ENCODE measurements around the gene GYPC.
"Not testable (repeated sequence)": the region's sequence is repeated elsewhere in the genome, so short reads cannot be mapped to it uniquely, and the experiment has no call there.

The GYPC gene

GRCh38 chr2:126655500-126656430 lies at the start of gene GYPC:
Gene GYPC (plus strand): TSS chr2:126656158. CDS start chr2:126656264, 106 bp downstream.
- DNase-seq (ENCODE audit: low read depth in 2 of 2, low spot score in 1 of 2) = no peak

- DNase-seq (ENCODE audit: low read depth in 2 of 2, low spot score in 1 of 2) = no peak
Measured at GRCh38 chr2:126614524-126615227, 41.3 kb upstream of the GYPC start.

- no peak for DNase-seq (ENCODE audit: low read depth in 2 of 2, low spot score in 1 of 2)
Measured at GRCh38 chr2:126616606-126617069, 39.3 kb upstream of the GYPC start.

- DNase-seq (ENCODE audit: low read depth in 2 of 2, low spot score in 1 of 2) = no peak
Measured at GRCh38 chr2:126620302-126620701, 35.7 kb upstream of the GYPC start.

- DNase-seq (ENCODE audit: low read depth in 2 of 2, low spot score in 1 of 2) = no peak
Measured at GRCh38 chr2:126623000-126623399, 33.0 kb upstream of the GYPC start.

GRCh38 chr2:126627643-126628042 lies 28.3 kb upstream of the GYPC start:
- DNase-seq (ENCODE audit: low read depth in 2 of 2, low spot score in 1 of 2) = no peak

GRCh38 chr2:126634273-126634861 lies 21.6 kb upstream of the GYPC start:
- DNase-seq (ENCODE audit: low read depth in 2 of 2, low spot score in 1 of 2) = no peak

- no peak for DNase-seq (ENCODE audit: low read depth in 2 of 2, low spot score in 1 of 2)
Measured at GRCh38 chr2:126635281-126635680, 20.7 kb upstream of the GYPC start.

GRCh38 chr2:126635736-126636135 lies 20.2 kb upstream of the GYPC start:
- no peak for DNase-seq (ENCODE audit: low read depth in 2 of 2, low spot score in 1 of 2)

- DNase-seq (ENCODE audit: low read depth in 2 of 2, low spot score in 1 of 2) = no peak
Measured at GRCh38 chr2:126637386-126637785, 18.6 kb upstream of the GYPC start.

GRCh38 chr2:126638746-126639145 lies 17.2 kb upstream of the GYPC start:
- no peak for DNase-seq (ENCODE audit: low read depth in 2 of 2, low spot score in 1 of 2)

- no peak for DNase-seq (ENCODE audit: low read depth in 2 of 2, low spot score in 1 of 2)
Measured at GRCh38 chr2:126639276-126639675, 16.7 kb upstream of the GYPC start.

- not testable (repeated sequence) for DNase-seq (ENCODE audit: low read depth in 2 of 2, low spot score in 1 of 2)
Measured at GRCh38 chr2:126641294-126641693, 14.7 kb upstream of the GYPC start.

GRCh38 chr2:126642031-126642430 lies 13.9 kb upstream of the GYPC start:
- DNase-seq (ENCODE audit: low read depth in 2 of 2, low spot score in 1 of 2) = no peak

- no peak for DNase-seq (ENCODE audit: low read depth in 2 of 2, low spot score in 1 of 2)
Measured at GRCh38 chr2:126643431-126643830, 12.5 kb upstream of the GYPC start.

- DNase-seq (ENCODE audit: low read depth in 2 of 2, low spot score in 1 of 2) = no peak
Measured at GRCh38 chr2:126643972-126644371, 12.0 kb upstream of the GYPC start.

GRCh38 chr2:126644630-126645191 lies 11.2 kb upstream of the GYPC start:
- no peak for DNase-seq (ENCODE audit: low read depth in 2 of 2, low spot score in 1 of 2)

GRCh38 chr2:126645211-126645618 lies 10.7 kb upstream of the GYPC start:
- DNase-seq (ENCODE audit: low read depth in 2 of 2, low spot score in 1 of 2) = no peak

- no peak for DNase-seq (ENCODE audit: low read depth in 2 of 2, low spot score in 1 of 2)
Measured at GRCh38 chr2:126646026-126646425, 9.9 kb upstream of the GYPC start.

- not testable (repeated sequence) for DNase-seq (ENCODE audit: low read depth in 2 of 2, low spot score in 1 of 2)
Measured at GRCh38 chr2:126647714-126648344, 8.1 kb upstream of the GYPC start.

GRCh38 chr2:126648345-126648786 lies 7.6 kb upstream of the GYPC start:
- DNase-seq (ENCODE audit: low read depth in 2 of 2, low spot score in 1 of 2) = not testable (repeated sequence)

All from stimulated activated CD8-positive, alpha-beta memory T cell treated with anti-CD3 and anti-CD28 coated beads, Interleukin-4, amount 100 ng/mL, for 1 hour (primary cell).